ENCODE data around the gene PIMREG. TPM values are rescaled to one million over a fixed set of nuclear protein-coding genes. Genes with fewer than 3 reads are reported as not detected.

Gene PIMREG
- total RNA-seq, 3 donors from 2014 or later: 4.3 TPM; not detected in 2

GRCh38 chr17:6483507-6483906 lies 39.3 kb downstream of the PIMREG start:
- intact Hi-C loops (cut with DNase I; ENCODE audit: low total_unique reads): no loop called here
- Histone ChIP-seq H3K27me3 (no peaks in the 10 kb centered on the region), H3K4me1 (no peaks in the 10 kb centered on the region), H3K9me3 (no peaks in the 10 kb centered on the region), H3K36me3 (no peaks in the 10 kb centered on the region), H3K4me3 (no peak overlapping the region), H3K27ac (no peak overlapping the region)
- no peak for DNase-seq (ENCODE audit: low spot score in 2 of 2)
- no peak for TF ChIP-seq POLR2A (IDR thresholded peaks at IDR 0.05)
- TF ChIP-seq POLR2AphosphoS5 (IDR thresholded peaks at IDR 0.05): no peak
- TF ChIP-seq CTCF (IDR thresholded peaks at IDR 0.05): no peak

- intact Hi-C loops (cut with DNase I; ENCODE audit: low total_unique reads): loop anchor here (5.0 kb wide), 1 partner anchor 579 kb away; no protein-coding TSS in a partner anchor
- no peak for TF ChIP-seq POLR2A (IDR thresholded peaks at IDR 0.05)
- no peak for TF ChIP-seq CTCF (IDR thresholded peaks at IDR 0.05)
- no peak for TF ChIP-seq POLR2AphosphoS5 (IDR thresholded peaks at IDR 0.05)
- H3K27ac ChIP-seq: no peak overlapping the region
- H3K36me3 ChIP-seq: no peaks in the 10 kb centered on the region
- DNase-seq (ENCODE audit: low spot score in 2 of 2): no peak
- H3K27me3 ChIP-seq: no peaks in the 10 kb centered on the region
- H3K4me1 ChIP-seq: no peaks in the 10 kb centered on the region
- no peak overlapping the region for H3K4me3 ChIP-seq
- no peaks in the 10 kb centered on the region for H3K9me3 ChIP-seq
These were observed 41.6 kb downstream of the PIMREG start for GRCh38 chr17:6485646-6486412.

- H3K36me3 ChIP-seq: no peaks in the 10 kb centered on the region
- H3K27ac ChIP-seq: no peak overlapping the region
- intact Hi-C loops (cut with DNase I; ENCODE audit: low total_unique reads): loop anchor here (5.0 kb wide), 1 partner anchor 580 kb away; no protein-coding TSS in a partner anchor
- no peak overlapping the region for H3K4me3 ChIP-seq
- TF ChIP-seq CTCF (IDR thresholded peaks at IDR 0.05) (no peak), POLR2A (IDR thresholded peaks at IDR 0.05) (no peak), POLR2AphosphoS5 (IDR thresholded peaks at IDR 0.05) (no peak)
- H3K27me3 ChIP-seq: no peaks in the 10 kb centered on the region
- DNase-seq (ENCODE audit: low spot score in 2 of 2): no peak
- H3K9me3 ChIP-seq: no peaks in the 10 kb centered on the region
- no peaks in the 10 kb centered on the region for H3K4me1 ChIP-seq
These were observed 43.2 kb downstream of the PIMREG start for GRCh38 chr17:6487251-6488007.

GRCh38 chr17:6488008-6488539 lies 43.8 kb downstream of the PIMREG start:
- Histone ChIP-seq H3K36me3 (no peaks in the 10 kb centered on the region), H3K27ac (no peak overlapping the region), H3K4me3 (no peak overlapping the region), H3K9me3 (no peaks in the 10 kb centered on the region), H3K4me1 (no peaks in the 10 kb centered on the region), H3K27me3 (no peaks in the 10 kb centered on the region)
- DNase-seq (ENCODE audit: low spot score in 2 of 2): no peak
- intact Hi-C loops (cut with DNase I; ENCODE audit: low total_unique reads): loop anchor here (5.0 kb wide), 1 partner anchor 581 kb away; no protein-coding TSS in a partner anchor
- TF ChIP-seq POLR2A (IDR thresholded peaks at IDR 0.05): no peak
- TF ChIP-seq POLR2AphosphoS5 (IDR thresholded peaks at IDR 0.05): no peak
- TF ChIP-seq CTCF (IDR thresholded peaks at IDR 0.05): no peak

Measured in breast epithelium (tissue), 4 donors.